Activated CD8-positive, alpha-beta memory T cell treated with anti-CD3 and anti-CD28 coated beads for 1 hour (primary cell): ENCODE results near the gene FRY.
A peak's percentile ranks its signal among the peaks of the same experiment; 100 is the strongest.

Experiments used
- DNase-seq, 2 donors: peaks; one replicate each; pipeline ENCODE4 v3.0.0-alpha.2; 2020; ENCODE audit warnings: low read depth in 1 of 2; ENCODE audit errors: extremely low read depth in 1 of 2

Gene FRY

GRCh38 chr13:32252812-32253438 lies 221.4 kb downstream of the FRY start:
- no peak for DNase-seq

- no peak for DNase-seq
These were observed 222.4 kb downstream of the FRY start for GRCh38 chr13:32253911-32254399.

GRCh38 chr13:32254416-32254815 lies 222.8 kb downstream of the FRY start:
- DNase-seq, result no peak

GRCh38 chr13:32254916-32255723 lies 223.5 kb downstream of the FRY start:
- no peak for DNase-seq

GRCh38 chr13:32255724-32256109 lies 224.1 kb downstream of the FRY start:
- no peak for DNase-seq

- DNase-seq, result no peak
These were observed 224.7 kb downstream of the FRY start for GRCh38 chr13:32256243-32256642.

GRCh38 chr13:32257649-32258048 lies 226.1 kb downstream of the FRY start:
- DNase-seq, result no peak

- no peak for DNase-seq
These were observed 227.5 kb downstream of the FRY start for GRCh38 chr13:32259116-32259515.

- DNase-seq, result no peak
These were observed 230.0 kb downstream of the FRY start for GRCh38 chr13:32261567-32261966.

- DNase-seq, result no peak
These were observed 230.6 kb downstream of the FRY start for GRCh38 chr13:32262165-32262564.

- no peak for DNase-seq
These were observed 231.0 kb downstream of the FRY start for GRCh38 chr13:32262619-32263018.

GRCh38 chr13:32264407-32264806 lies 232.8 kb downstream of the FRY start:
- DNase-seq, result no peak

- DNase-seq, result no peak
These were observed 234.2 kb downstream of the FRY start for GRCh38 chr13:32265726-32266125.

- DNase-seq, result no peak
These were observed 234.6 kb downstream of the FRY start for GRCh38 chr13:32266130-32266529.

- DNase-seq, result peak in 1 of 2 donors; percentile 14
These were observed 236.4 kb downstream of the FRY start for GRCh38 chr13:32267836-32268439.

GRCh38 chr13:32272021-32272683 lies 240.6 kb downstream of the FRY start:
- no peak for DNase-seq

GRCh38 chr13:32277839-32278238 lies 246.3 kb downstream of the FRY start:
- DNase-seq, result no peak

- DNase-seq, result no peak
These were observed 246.9 kb downstream of the FRY start for GRCh38 chr13:32278426-32278825.

GRCh38 chr13:32281096-32281495 lies 249.5 kb downstream of the FRY start:
- no peak for DNase-seq

- DNase-seq, result no peak
These were observed 250.6 kb downstream of the FRY start for GRCh38 chr13:32282096-32282711.
